ENCODE results near the gene PIK3CA.

Gene PIK3CA

GRCh38 chr3:179158336-179159039, 10.3 kb downstream of the PIK3CA start:
- no peak for DNase-seq (ENCODE audit: low read depth)

- no peak for DNase-seq (ENCODE audit: low read depth)
Observed at GRCh38 chr3:179163503-179163902, 15.3 kb downstream of the PIK3CA start.

GRCh38 chr3:179164857-179165256, 16.7 kb downstream of the PIK3CA start:
- no peak for DNase-seq (ENCODE audit: low read depth)

- DNase-seq (ENCODE audit: low read depth), result no peak
Observed at GRCh38 chr3:179166561-179167201, 18.5 kb downstream of the PIK3CA start.

GRCh38 chr3:179168918-179169317, 20.8 kb downstream of the PIK3CA start:
- no peak for DNase-seq (ENCODE audit: low read depth)

- DNase-seq (ENCODE audit: low read depth), result no peak
Observed at GRCh38 chr3:179172546-179172945, 24.4 kb downstream of the PIK3CA start.

- no peak for DNase-seq (ENCODE audit: low read depth)
Observed at GRCh38 chr3:179174316-179174715, 26.2 kb downstream of the PIK3CA start.

- no peak for DNase-seq (ENCODE audit: low read depth)
Observed at GRCh38 chr3:179174898-179175297, 26.7 kb downstream of the PIK3CA start.

GRCh38 chr3:179175358-179175757, 27.2 kb downstream of the PIK3CA start:
- DNase-seq (ENCODE audit: low read depth), result no peak

- DNase-seq (ENCODE audit: low read depth), result no peak
Observed at GRCh38 chr3:179177611-179178010, 29.5 kb downstream of the PIK3CA start.

- DNase-seq (ENCODE audit: low read depth), result no peak
Observed at GRCh38 chr3:179179256-179179655, 31.1 kb downstream of the PIK3CA start.

- DNase-seq (ENCODE audit: low read depth), result no peak
Observed at GRCh38 chr3:179179979-179180759, 32.0 kb downstream of the PIK3CA start.

- DNase-seq (ENCODE audit: low read depth), result no peak
Observed at GRCh38 chr3:179181021-179181472, 32.9 kb downstream of the PIK3CA start.

GRCh38 chr3:179181993-179182551, 33.9 kb downstream of the PIK3CA start:
- no peak for DNase-seq (ENCODE audit: low read depth)

- no peak for DNase-seq (ENCODE audit: low read depth)
Observed at GRCh38 chr3:179182902-179183301, 34.7 kb downstream of the PIK3CA start.

GRCh38 chr3:179184826-179185225, 36.7 kb downstream of the PIK3CA start:
- no peak for DNase-seq (ENCODE audit: low read depth)

- no peak for DNase-seq (ENCODE audit: low read depth)
Observed at GRCh38 chr3:179186426-179186825, 38.3 kb downstream of the PIK3CA start.

- no peak for DNase-seq (ENCODE audit: low read depth)
Observed at GRCh38 chr3:179189759-179190158, 41.6 kb downstream of the PIK3CA start.

- no peak for DNase-seq (ENCODE audit: low read depth)
Observed at GRCh38 chr3:179190581-179190980, 42.4 kb downstream of the PIK3CA start.

GRCh38 chr3:179192542-179192941, 44.4 kb downstream of the PIK3CA start:
- no peak for DNase-seq (ENCODE audit: low read depth)

- no peak for DNase-seq (ENCODE audit: low read depth)
Observed at GRCh38 chr3:179194931-179195330, 46.8 kb downstream of the PIK3CA start.

GRCh38 chr3:179196098-179196497, 47.9 kb downstream of the PIK3CA start:
- no peak for DNase-seq (ENCODE audit: low read depth)

- no peak for DNase-seq (ENCODE audit: low read depth)
Observed at GRCh38 chr3:179196700-179197099, 48.5 kb downstream of the PIK3CA start.

Measured in stimulated activated CD8-positive, alpha-beta memory T cell treated with anti-CD3 and anti-CD28 coated beads, Interleukin-12 subunit alpha, Interleukin-12 subunit beta, amount 100 ng/mL, for 1 hour (primary cell).